Fibroblast of skin of right biceps (primary cell): ENCODE data around the gene LARP4.

Experiments used
- DNase-seq: peaks from one replicate; pipeline ENCODE4 v3.0.0-alpha.2; 2013

Gene LARP4

GRCh38 chr12:50529345-50529744, 128.7 kb downstream of the LARP4 start:
- no peak for DNase-seq
